B cell (primary cell): ENCODE results near the gene MAPK7.

Source experiments
- EZH2 ChIP-seq: IDR thresholded peaks from 2 replicates; pipeline ENCODE4 v1.6.1; 2012; ENCODE audit warnings: borderline replicate concordance, low read depth, mild to moderate bottlenecking, moderate library complexity, low read length; ENCODE audit not compliant: insufficient read depth, poor library complexity, severe bottlenecking
- TF ChIP-seq, protein P1 (sequence below): fragments of 200-600 bp; IDR thresholded peaks from one replicate; pipeline ENCODE4 v1.8.0; 2022; ENCODE audit warnings: antibody characterized with exemption, mild to moderate bottlenecking

DNA sequence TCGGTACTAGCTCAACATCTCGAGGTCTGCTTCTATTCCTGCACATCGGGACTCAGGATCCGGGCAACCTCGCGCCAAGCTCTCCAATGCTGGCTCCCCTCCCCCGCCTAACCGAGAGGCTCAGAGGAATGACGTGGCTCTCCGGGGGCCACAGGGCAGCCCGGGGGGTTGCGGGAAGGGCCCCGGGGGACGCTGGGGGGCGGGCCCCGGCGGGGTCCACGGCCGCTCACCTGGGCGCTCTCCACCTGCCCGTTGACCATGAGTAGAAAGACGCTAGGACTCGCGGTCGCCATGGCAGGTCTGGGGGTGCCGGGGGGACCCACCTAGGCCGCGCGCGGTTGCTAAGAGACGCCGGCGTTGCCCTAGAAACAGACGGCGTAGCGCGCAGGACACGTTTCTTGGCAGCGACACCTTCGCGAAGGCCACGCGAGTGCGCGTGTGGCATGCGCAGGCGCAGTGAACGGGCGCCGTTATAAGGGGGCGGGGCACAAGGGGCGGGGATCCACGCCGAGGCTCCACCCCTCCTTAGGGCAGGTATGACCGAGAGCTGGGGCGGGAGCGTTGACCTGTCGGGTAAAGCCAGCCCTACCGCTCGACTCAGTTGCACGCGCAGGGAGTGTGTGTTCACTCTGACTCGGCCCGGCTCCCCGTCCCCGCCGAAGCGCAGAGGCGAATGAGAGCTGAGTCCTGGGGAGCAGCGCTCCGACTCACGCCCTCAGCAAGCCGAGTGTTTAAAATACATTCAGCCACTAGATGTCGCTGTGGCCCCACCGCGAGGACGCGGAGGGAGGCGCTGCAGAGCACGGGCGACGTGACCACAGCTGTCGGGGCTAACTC lies 15.8 kb upstream of the MAPK7 start, which contains the start of gene B9D1:
- TF ChIP-seq EZH2: no peak
- TF ChIP-seq, protein P1, sequence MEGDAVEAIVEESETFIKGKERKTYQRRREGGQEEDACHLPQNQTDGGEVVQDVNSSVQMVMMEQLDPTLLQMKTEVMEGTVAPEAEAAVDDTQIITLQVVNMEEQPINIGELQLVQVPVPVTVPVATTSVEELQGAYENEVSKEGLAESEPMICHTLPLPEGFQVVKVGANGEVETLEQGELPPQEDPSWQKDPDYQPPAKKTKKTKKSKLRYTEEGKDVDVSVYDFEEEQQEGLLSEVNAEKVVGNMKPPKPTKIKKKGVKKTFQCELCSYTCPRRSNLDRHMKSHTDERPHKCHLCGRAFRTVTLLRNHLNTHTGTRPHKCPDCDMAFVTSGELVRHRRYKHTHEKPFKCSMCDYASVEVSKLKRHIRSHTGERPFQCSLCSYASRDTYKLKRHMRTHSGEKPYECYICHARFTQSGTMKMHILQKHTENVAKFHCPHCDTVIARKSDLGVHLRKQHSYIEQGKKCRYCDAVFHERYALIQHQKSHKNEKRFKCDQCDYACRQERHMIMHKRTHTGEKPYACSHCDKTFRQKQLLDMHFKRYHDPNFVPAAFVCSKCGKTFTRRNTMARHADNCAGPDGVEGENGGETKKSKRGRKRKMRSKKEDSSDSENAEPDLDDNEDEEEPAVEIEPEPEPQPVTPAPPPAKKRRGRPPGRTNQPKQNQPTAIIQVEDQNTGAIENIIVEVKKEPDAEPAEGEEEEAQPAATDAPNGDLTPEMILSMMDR: peak; percentile 98
